Measurements from ENCODE around the gene LIMS1.
"Not testable (repeated sequence)": the region's sequence is repeated elsewhere in the genome, so short reads cannot be mapped to it uniquely, and the experiment has no call there.

Gene LIMS1

DNA sequence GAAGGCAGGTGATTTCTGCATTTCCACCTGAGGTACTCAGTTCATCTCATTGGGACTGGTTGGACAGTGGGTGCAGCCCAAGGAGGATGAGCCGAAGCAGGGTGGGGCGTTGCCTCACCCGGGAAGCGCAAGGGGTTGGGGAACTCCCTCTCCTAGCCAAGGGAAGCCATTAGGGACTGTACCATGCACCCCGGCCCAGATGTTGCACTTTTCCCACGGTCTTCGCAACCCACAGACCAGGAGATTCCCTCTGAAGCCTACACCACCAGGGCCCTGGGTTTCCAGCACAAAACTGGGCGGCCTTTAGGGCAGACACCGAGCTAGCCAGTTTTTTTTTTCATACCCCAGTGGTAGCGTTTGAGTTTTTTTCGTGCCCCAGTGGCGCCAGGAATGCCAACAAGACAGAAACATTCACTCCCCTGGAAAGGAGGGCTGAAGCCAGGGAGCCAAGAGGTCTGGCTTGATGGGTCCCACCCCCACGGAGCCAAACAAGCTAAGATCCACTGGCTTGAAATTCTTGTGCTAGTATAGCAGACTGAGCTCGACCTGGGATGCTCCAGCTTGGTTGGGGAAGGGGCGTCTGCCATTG lies 109.1 kb downstream of the LIMS1 start:
- DNase-seq (ENCODE audit: low read depth, low spot score), result no peak
- no peak overlapping the region for H3K27ac ChIP-seq (ENCODE audit: low read length)
- no peaks in the 10 kb centered on the region for H3K4me1 ChIP-seq (ENCODE audit: control insufficient read depth, insufficient read depth, low read length)
- no peak overlapping the region for H3K4me3 ChIP-seq (ENCODE audit: low read length)
- no peaks in the 10 kb centered on the region for H3K36me3 ChIP-seq (ENCODE audit: control insufficient read depth, insufficient read depth, low read length)
- WGBS (ENCODE audit: insufficient coverage, insufficient read length), result no CpG with 5 or more reads among the region's 15 CpGs
- no peaks in the 10 kb centered on the region for H3K9me3 ChIP-seq (ENCODE audit: control insufficient read depth, insufficient read depth, low read length)
- no peaks in the 10 kb centered on the region for H3K27me3 ChIP-seq (ENCODE audit: control insufficient read depth, insufficient read depth, low read length)

DNA sequence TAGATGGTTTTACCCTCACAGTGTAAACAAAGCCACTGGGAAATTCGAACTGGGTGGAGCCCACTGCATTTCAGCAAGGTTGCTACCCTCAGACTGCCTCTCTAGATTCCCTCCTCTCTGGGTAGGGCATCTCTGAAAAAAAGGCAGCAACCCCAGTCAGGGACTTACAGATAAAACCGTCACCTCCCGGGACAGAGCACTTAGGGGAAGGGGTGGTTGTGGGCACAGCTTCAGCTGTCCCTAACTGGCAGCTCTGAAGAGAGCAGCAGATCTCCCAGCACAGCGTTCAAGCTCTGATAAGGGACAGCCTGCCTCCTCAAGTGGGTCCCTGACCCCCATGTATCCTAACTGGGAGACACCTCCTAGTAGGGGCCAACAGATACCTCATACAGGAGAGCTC lies 109.6 kb downstream of the LIMS1 start:
- H3K27me3 ChIP-seq (ENCODE audit: control insufficient read depth, insufficient read depth, low read length); H3K27ac ChIP-seq (ENCODE audit: low read length); H3K4me3 ChIP-seq (ENCODE audit: low read length); H3K36me3 ChIP-seq (ENCODE audit: control insufficient read depth, insufficient read depth, low read length); H3K9me3 ChIP-seq (ENCODE audit: control insufficient read depth, insufficient read depth, low read length); DNase-seq (ENCODE audit: low read depth, low spot score); H3K4me1 ChIP-seq (ENCODE audit: control insufficient read depth, insufficient read depth, low read length): not testable (repeated sequence)
- WGBS (ENCODE audit: insufficient coverage, insufficient read length), result no CpG with 5 or more reads among the region's 4 CpGs

DNA sequence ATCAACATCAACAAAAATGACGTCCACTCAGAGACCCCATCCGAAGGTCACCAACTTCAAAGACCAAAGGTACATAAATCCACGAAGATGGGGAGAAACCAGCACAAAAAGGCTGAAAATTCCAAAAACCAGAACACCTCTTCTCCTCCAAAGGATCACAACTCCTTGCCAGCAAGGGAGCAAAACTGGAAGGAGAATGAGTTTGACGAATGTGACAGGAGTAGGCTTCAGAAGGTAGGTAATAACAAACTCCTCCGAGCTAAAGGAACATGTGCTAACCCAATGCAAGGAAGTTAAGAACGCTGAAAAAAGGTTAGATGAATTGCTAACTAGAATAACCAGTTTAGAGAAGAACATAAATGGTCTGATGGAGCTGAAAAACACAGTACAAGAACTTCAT lies 110.2 kb downstream of the LIMS1 start:
- H3K4me1 ChIP-seq (ENCODE audit: control insufficient read depth, insufficient read depth, low read length); H3K27me3 ChIP-seq (ENCODE audit: control insufficient read depth, insufficient read depth, low read length); H3K27ac ChIP-seq (ENCODE audit: low read length); DNase-seq (ENCODE audit: low read depth, low spot score); H3K4me3 ChIP-seq (ENCODE audit: low read length); H3K36me3 ChIP-seq (ENCODE audit: control insufficient read depth, insufficient read depth, low read length); H3K9me3 ChIP-seq (ENCODE audit: control insufficient read depth, insufficient read depth, low read length): not testable (repeated sequence)
- no CpG with 5 or more reads among the region's 6 CpGs for WGBS (ENCODE audit: insufficient coverage, insufficient read length)

DNA sequence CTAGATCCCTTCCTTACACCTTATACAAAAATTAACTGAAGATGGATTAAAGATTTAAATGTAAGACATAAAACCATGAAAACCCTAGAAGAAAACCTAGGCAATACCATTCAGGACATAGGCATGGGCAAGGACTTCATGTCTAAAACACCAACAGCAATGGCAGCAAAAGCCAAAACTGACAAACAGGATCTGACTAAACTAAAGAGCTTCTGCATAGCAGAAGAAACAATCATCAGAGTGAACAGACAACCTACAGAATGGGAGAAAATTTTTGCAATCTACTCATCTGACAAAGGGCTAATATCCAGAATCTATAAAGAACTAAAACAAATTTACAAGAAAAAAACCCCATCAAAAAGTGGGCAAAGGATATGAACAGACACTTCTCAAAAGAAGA lies 114.5 kb downstream of the LIMS1 start:
- not testable (repeated sequence) for H3K9me3 ChIP-seq (ENCODE audit: control insufficient read depth, insufficient read depth, low read length); H3K36me3 ChIP-seq (ENCODE audit: control insufficient read depth, insufficient read depth, low read length); H3K27ac ChIP-seq (ENCODE audit: low read length)

DNA sequence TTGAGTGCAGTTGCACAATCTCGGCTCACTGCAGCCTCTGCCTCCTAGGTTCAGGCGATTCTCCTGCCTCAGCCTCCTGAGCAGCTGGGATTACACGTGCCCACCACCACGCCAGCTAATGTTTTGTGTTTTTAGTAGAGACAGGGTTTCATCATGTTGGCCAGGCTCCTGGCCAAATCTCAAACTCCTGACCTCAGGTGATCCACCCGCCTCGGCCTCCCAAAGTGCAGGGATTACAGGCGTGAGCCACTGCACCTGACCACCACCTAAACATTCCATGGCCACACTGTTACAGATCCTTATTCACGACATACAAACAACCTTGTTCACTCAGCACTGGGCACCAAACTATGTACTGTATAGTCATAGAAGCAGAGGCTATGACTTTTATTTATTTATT lies 116.2 kb downstream of the LIMS1 start:
- no CpG with 5 or more reads among the region's 8 CpGs for WGBS (ENCODE audit: insufficient coverage, insufficient read length)
- not testable (repeated sequence) for H3K36me3 ChIP-seq (ENCODE audit: control insufficient read depth, insufficient read depth, low read length); DNase-seq (ENCODE audit: low read depth, low spot score); H3K27ac ChIP-seq (ENCODE audit: low read length); H3K4me3 ChIP-seq (ENCODE audit: low read length); H3K9me3 ChIP-seq (ENCODE audit: control insufficient read depth, insufficient read depth, low read length); H3K27me3 ChIP-seq (ENCODE audit: control insufficient read depth, insufficient read depth, low read length); H3K4me1 ChIP-seq (ENCODE audit: control insufficient read depth, insufficient read depth, low read length)

More for the DNA sequence above, 114.5 kb downstream of the LIMS1 start:
- not testable (repeated sequence) for H3K27me3 ChIP-seq (ENCODE audit: control insufficient read depth, insufficient read depth, low read length); H3K4me1 ChIP-seq (ENCODE audit: control insufficient read depth, insufficient read depth, low read length); H3K4me3 ChIP-seq (ENCODE audit: low read length); DNase-seq (ENCODE audit: low read depth, low spot score)

DNA sequence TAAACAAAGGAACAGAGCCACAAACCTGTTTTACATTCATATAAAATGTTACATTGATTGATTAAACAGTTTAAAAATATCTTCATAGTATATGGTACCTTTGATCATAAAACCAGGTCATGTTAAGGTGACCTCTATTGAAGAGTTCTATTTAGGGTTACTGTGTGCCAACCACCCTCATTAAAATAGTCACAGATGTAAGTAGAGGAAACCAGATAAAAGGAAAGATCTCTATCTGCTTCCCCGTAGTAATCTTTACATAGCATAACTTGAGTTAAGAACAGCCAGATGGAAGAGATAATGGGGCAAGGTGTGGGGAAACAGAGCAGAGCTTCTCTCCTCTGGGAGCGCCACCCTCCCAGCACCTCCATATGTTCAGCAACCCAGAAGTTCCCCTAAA lies 117.2 kb downstream of the LIMS1 start:
- not testable (repeated sequence) for H3K27ac ChIP-seq (ENCODE audit: low read length); H3K36me3 ChIP-seq (ENCODE audit: control insufficient read depth, insufficient read depth, low read length); H3K4me1 ChIP-seq (ENCODE audit: control insufficient read depth, insufficient read depth, low read length); H3K4me3 ChIP-seq (ENCODE audit: low read length); H3K9me3 ChIP-seq (ENCODE audit: control insufficient read depth, insufficient read depth, low read length); H3K27me3 ChIP-seq (ENCODE audit: control insufficient read depth, insufficient read depth, low read length); DNase-seq (ENCODE audit: low read depth, low spot score)
- WGBS (ENCODE audit: insufficient coverage, insufficient read length), result no CpG with 5 or more reads among the region's 2 CpGs

DNA sequence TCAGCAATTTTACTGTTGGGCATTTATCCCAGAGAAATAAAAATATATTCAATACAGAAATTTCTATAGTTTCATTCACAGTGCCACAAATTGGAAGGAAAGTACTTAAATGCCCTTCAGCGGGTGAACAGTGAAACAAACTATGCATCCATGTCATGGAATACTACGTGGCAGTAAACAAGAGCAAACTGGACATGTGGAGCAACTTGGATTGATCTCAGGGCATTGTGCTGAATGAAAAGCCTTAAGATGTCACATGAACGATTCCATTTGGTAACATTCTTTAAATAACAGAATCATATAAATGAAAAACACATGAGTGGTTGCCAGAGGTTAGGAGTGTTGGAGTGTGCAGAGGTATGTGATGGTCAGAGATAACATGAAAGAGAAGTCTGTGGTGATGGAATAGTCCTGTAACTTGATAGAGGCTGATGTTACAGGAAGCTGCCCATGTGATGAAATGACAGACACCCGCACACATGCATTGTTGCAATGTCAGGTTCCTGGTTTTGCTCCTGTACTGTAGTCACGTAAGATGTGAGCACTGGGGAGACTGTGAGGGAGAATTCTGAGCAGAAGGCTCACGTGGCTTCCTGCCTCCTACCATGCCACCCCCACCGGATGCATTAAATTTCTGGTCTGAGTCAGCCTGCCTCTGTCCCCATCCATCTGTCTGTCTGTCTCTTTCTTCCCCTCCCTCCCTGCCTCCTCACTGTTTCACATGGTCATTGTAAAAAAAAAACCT lies 118.1 kb downstream of the LIMS1 start:
- WGBS (ENCODE audit: insufficient coverage, insufficient read length), result no CpG with 5 or more reads among the region's 7 CpGs
- H3K27ac ChIP-seq (ENCODE audit: low read length), result not testable (repeated sequence)

DNA sequence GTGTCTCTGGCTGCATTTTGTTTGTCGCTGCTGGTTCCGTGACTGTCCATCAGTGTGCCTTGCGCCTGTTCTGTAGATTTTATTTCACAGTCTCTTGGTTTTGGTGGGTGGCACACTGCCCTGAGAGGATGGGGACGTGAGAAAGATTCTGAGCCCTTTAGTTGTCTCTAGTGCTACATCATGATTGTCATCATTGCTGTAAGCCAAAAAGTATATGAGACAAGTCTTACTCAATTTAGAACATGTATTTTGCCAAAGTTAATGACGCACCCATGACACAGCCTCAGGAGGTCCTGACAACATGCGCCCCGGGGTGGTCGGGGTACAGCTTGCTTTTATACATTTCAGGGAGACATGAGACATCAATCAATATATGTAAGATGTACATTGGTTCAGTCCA lies 119.2 kb downstream of the LIMS1 start:
- H3K9me3 ChIP-seq (ENCODE audit: control insufficient read depth, insufficient read depth, low read length); H3K27ac ChIP-seq (ENCODE audit: low read length); H3K4me1 ChIP-seq (ENCODE audit: control insufficient read depth, insufficient read depth, low read length); H3K27me3 ChIP-seq (ENCODE audit: control insufficient read depth, insufficient read depth, low read length); H3K36me3 ChIP-seq (ENCODE audit: control insufficient read depth, insufficient read depth, low read length); H3K4me3 ChIP-seq (ENCODE audit: low read length); DNase-seq (ENCODE audit: low read depth, low spot score): not testable (repeated sequence)
- WGBS (ENCODE audit: insufficient coverage, insufficient read length), result no CpG with 5 or more reads among the region's 8 CpGs

More for the DNA sequence above, 118.1 kb downstream of the LIMS1 start:
- not testable (repeated sequence) for H3K9me3 ChIP-seq (ENCODE audit: control insufficient read depth, insufficient read depth, low read length); H3K36me3 ChIP-seq (ENCODE audit: control insufficient read depth, insufficient read depth, low read length); H3K4me1 ChIP-seq (ENCODE audit: control insufficient read depth, insufficient read depth, low read length); H3K27me3 ChIP-seq (ENCODE audit: control insufficient read depth, insufficient read depth, low read length); H3K4me3 ChIP-seq (ENCODE audit: low read length); DNase-seq (ENCODE audit: low read depth, low spot score)

DNA sequence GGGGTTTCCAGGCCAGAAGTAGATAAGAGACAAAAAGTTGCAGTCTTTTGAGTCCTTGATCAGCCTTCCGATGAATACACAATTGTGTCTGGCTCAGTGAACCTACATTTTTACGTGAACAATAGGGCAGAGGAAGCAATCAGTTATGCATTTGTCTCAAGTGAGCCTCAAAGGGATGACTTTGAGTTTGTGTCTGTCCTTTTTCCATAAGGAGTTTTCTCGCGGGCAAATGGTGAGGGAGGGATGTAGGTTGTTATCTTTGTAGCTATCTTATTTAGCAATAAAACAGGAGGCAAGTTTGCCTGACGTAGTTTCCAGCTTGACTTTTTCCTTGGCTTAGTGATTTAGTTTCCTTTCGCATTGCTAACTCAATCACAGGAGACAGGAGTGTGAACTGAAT lies 119.6 kb downstream of the LIMS1 start:
- H3K4me3 ChIP-seq (ENCODE audit: low read length); H3K27ac ChIP-seq (ENCODE audit: low read length); DNase-seq (ENCODE audit: low read depth, low spot score); H3K36me3 ChIP-seq (ENCODE audit: control insufficient read depth, insufficient read depth, low read length); H3K4me1 ChIP-seq (ENCODE audit: control insufficient read depth, insufficient read depth, low read length); H3K9me3 ChIP-seq (ENCODE audit: control insufficient read depth, insufficient read depth, low read length); H3K27me3 ChIP-seq (ENCODE audit: control insufficient read depth, insufficient read depth, low read length): not testable (repeated sequence)
- no CpG with 5 or more reads among the region's 6 CpGs for WGBS (ENCODE audit: insufficient coverage, insufficient read length)

DNA sequence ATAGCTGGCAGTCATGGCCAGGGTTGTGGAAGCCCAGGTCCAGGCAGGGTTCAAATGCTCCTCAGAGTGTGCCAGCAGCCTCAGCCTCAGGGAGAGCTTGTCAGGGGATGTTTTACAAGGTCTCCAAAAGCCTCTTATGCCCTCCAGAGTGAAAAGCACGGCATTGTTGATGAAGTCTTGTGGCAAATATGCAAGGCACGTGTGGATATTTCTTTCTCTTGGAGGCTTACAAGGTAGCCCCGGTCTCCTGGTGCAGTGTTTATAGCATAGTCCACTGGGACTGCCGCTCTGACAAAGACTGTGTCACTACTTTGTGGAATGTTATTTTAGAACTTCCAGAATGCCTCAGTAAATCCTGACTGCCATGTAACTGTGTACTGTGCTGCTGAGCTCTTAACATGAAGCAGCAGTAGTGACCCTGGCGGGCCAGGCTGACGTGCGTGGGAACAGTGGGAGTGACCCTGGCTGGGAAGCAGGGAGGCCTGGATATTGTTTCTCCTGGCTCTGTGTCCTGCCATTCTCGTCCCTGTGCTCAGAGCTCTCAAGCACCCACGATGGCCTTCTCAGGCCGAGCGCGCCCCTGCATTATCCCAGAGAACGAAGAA lies 120.4 kb downstream of the LIMS1 start:
- not testable (repeated sequence) for H3K36me3 ChIP-seq (ENCODE audit: control insufficient read depth, insufficient read depth, low read length); H3K4me1 ChIP-seq (ENCODE audit: control insufficient read depth, insufficient read depth, low read length); H3K9me3 ChIP-seq (ENCODE audit: control insufficient read depth, insufficient read depth, low read length); H3K27me3 ChIP-seq (ENCODE audit: control insufficient read depth, insufficient read depth, low read length); H3K4me3 ChIP-seq (ENCODE audit: low read length); H3K27ac ChIP-seq (ENCODE audit: low read length); DNase-seq (ENCODE audit: low read depth, low spot score)
- no CpG with 5 or more reads among the region's 13 CpGs for WGBS (ENCODE audit: insufficient coverage, insufficient read length)

DNA sequence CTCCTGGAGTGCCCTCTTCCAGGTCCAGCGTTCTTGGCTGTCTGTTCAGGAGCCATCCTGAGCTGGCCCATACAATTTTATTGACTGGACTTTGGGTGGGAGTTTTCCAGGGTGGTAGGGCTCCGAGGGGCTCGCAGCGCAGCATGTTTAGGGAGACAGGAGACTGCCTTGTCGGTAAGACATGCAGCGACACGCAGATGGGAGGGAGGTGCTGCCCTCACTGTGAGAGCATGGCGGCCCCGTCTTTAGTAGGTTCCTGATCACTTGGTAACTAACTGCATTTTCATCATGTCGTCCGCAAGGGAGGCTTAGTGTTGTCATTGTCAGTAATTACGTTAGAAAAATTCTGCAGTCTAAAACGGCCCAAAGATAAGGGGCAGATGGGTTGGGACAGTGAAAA lies 121.0 kb downstream of the LIMS1 start:
- H3K27me3 ChIP-seq (ENCODE audit: control insufficient read depth, insufficient read depth, low read length); H3K9me3 ChIP-seq (ENCODE audit: control insufficient read depth, insufficient read depth, low read length); H3K4me3 ChIP-seq (ENCODE audit: low read length); H3K4me1 ChIP-seq (ENCODE audit: control insufficient read depth, insufficient read depth, low read length); H3K36me3 ChIP-seq (ENCODE audit: control insufficient read depth, insufficient read depth, low read length); H3K27ac ChIP-seq (ENCODE audit: low read length); DNase-seq (ENCODE audit: low read depth, low spot score): not testable (repeated sequence)
- WGBS (ENCODE audit: insufficient coverage, insufficient read length), result no CpG with 5 or more reads among the region's 13 CpGs
